GM12873 (cell line): ENCODE measurements around the gene MARVELD1.
A peak's percentile ranks its signal among the peaks of the same experiment; 100 is the strongest.

Source experiments
- TF ChIP-seq, protein P1 (sequence below): IDR thresholded peaks from 2 replicates; pipeline ENCODE4 v1.5.1; 2012; ENCODE audit warnings: low read depth, mild to moderate bottlenecking, moderate library complexity, low read length, control low read depth; ENCODE audit not compliant: insufficient read depth; ENCODE audit errors: missing control alignments

MARVELD1 gene

DNA sequence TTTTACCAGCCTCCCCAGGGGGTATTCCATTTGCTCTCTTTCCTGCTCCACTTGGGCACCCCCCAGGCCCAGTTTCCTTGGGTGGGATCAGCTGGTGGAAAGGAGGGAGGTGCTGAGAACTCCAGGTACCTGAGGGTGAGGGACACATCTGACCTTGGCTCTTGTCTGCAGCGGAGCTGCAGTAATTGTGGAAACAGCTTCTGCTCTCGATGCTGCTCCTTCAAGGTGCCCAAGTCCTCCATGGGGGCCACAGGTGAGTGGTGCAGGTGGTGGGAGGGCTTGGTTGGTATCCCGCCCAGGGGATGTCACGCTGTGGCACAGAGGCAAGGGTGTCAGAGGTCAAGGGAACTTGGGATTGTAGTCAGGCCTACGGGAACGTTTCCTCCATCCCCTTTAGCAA lies 43.9 kb downstream of the MARVELD1 start:
- TF ChIP-seq, protein P1, sequence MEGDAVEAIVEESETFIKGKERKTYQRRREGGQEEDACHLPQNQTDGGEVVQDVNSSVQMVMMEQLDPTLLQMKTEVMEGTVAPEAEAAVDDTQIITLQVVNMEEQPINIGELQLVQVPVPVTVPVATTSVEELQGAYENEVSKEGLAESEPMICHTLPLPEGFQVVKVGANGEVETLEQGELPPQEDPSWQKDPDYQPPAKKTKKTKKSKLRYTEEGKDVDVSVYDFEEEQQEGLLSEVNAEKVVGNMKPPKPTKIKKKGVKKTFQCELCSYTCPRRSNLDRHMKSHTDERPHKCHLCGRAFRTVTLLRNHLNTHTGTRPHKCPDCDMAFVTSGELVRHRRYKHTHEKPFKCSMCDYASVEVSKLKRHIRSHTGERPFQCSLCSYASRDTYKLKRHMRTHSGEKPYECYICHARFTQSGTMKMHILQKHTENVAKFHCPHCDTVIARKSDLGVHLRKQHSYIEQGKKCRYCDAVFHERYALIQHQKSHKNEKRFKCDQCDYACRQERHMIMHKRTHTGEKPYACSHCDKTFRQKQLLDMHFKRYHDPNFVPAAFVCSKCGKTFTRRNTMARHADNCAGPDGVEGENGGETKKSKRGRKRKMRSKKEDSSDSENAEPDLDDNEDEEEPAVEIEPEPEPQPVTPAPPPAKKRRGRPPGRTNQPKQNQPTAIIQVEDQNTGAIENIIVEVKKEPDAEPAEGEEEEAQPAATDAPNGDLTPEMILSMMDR, result no peak

DNA sequence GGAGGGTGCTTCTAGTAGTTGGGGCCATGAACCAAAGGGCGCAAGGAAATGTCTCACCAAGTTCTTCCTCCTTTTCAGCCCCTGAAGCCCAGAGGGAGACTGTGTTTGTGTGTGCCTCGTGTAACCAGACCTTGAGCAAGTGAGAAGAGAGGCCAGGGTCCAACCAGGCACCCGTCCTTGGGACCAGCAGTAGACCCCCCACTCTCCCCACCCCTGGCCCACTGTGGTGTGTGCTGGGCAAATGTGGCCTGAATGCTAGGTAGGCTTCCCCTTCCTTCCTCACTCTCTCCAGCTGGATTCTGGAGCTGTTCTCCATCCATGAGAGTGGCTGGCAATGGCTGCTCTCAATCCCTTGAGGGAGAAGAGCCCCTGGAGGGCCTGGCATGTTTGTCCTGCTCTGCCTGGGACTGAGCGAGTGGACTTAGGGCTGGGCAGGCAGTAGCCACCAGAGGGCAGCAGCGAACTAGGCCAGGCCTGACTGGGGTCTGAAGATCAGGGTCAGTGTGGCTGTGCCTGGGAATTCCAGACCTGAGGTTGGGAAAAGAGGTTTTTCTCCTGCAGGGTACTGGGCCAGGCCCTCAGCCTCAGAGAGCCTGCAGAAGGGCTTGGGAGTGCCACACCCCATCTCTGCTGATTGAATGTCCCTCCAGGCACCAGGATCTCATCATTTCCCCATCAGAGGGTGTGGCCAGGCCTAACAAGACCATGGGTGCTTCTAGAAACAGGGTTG lies 45.8 kb downstream of the MARVELD1 start:
- TF ChIP-seq, protein P1, result peak; percentile 92

DNA sequence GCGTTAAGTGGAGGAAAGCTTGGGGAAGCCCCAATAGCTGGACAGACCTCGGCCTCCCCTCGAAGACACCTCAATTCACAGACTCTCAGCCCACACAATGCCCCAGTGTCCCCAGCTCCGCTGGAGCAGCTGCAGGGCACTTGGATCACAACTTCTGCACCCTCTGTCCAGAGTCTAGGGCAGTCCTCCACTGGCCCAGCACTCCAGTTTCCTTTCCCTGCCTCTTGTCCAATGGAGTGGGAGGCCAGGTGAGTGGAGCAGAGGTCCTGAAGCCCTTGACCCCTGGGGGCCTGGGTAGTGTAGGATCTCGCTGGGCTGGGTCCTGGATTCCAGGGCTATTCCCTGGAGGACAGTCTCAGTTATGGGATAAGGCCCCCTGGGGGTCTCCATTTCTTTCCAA lies 46.4 kb downstream of the MARVELD1 start:
- TF ChIP-seq, protein P1, result no peak

DNA sequence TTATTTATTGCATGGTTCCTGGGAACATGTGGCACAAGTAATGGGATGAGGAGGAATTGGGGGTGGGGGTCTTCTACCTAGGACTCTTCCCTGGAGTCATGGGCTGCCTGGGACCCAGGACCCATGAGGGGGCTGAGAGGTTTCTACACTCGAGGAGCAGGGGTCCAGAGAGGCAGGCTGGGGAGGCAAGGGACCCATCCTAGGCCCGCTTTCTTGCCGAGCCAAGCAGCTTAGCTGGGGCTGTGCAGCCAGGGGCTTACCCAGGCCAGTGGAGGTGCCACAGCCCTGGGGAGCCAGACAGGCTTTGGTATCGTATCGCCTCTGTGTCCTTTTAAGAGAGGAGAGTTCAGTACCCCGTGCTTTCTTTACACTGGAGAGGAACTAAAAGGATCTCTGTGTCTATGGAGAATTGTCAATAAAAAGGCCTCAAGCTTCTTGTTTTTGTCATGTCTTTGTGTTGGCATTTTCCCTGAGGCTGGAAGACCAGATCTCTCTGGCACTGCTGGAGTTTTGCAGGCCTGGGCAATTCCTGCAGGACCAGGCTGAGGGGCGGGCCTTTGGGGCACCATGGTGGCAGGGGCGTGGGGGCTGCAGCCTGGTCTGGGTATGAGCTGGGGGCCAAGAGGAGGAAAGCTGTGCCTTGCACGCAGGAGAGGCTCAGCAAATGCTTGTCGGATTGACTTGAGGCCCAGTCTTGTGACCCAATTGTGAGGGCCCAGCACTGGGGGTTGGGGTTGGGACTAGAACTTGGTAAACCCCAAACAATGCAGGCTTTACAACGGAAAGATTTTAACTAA lies 47.1 kb downstream of the MARVELD1 start:
- TF ChIP-seq, protein P1, result no peak

DNA sequence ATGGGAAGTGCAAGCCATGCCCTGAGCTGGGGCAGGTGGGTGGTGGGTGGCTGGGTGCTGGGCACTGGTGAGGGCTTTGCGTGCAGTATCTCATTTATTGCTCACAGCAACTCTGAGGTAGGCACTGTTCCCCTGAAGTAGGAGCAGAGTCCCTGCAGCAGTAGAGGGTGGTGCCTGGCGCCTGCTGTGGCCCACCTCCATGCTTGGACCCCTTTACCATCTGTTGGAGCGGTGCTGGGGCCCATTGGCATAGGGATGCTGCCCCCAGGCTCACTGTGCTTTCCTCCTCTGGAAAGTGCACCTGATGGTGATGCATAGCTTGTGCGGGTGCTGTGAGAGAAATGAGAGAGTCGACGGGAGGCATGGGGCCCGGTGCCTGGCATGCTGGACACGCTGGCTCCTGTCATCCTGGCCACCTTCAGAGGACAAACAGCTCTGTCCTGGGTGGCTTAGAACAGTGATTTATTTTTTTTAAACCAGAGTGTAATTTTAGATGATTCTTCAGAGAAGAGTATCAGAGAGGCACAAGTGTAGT lies 47.9 kb downstream of the MARVELD1 start:
- TF ChIP-seq, protein P1, result no peak

DNA sequence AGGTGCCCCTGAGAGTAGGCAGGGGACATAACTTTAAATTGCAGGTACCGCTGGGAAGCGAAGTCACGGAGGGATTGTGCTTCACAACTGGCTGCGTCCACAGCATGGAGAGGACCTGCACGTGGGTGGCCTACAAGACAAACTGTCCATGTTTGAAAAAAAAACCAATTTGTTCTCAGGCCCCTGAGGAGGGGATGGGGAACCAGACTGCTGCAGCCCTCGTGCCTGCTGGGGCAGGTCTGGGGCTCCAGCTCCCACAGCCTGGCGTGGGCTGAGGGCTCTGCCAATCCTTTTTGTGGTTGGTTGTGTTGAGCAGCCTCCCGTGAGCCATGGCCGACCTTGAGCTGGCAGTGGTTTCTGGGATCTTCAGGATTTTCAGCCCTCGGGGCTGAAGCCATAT lies 48.5 kb downstream of the MARVELD1 start:
- TF ChIP-seq, protein P1, result no peak

DNA sequence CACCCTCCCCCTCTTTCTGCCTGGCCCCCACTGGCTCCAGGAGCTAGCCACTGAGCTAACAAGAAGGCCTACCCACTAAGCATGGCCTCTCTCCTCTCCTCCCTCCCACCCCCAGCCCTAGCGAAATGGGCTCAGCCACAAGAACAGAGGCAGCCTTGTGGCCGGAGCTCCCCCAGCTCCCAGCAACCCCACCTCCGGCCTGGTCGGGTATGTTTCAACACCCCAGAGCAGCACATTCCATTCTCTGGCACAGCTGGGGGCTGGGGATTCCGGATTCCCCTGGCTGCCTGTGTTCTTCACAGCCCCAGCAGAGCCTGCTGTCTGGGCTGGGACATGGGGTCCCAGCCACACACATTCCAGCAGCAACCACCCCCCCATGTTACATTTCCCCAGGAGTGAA lies 49.3 kb downstream of the MARVELD1 start:
- TF ChIP-seq, protein P1, result no peak
